ENCODE measurements around the gene UGT1A7. TPM values are rescaled to one million over a fixed set of nuclear protein-coding genes. Genes with fewer than 3 reads are reported as not detected.

Gene UGT1A7
- total RNA-seq, 2 experiments from 2014 or later, result not detected

DNA sequence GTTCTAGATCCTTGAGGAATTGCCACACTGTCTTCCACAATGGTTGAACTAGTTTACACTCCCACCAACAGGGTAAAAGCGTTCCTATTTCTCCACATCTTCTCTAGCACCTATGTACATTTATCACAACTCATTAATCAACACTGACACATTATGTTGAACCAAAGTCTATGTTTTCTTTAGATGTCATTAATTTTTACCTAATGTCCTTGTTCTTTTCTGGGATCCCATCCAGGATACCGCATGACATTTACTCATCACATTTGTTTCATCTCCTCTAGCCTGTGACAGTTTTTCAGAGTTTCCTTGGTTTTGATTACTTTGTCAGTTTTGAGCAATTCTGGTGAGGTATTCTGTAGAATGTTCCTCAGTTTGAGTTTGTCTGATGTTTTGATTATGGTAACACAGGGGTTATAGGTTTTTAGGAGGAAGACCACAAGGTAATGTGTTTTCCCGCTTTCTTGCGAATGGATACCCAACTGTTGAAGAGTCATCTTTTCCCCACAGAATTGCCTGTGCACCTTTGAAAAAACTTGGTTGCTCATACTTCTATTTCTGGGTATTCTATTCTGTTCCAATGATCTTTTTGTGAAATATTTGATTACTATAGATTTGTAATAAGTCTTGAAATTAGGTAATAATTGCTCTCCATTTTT lies 13.0 kb upstream of the UGT1A7 start:
- Mint-ChIP-seq H3K36me3 (ENCODE audit: low read depth) (no peaks in the 10 kb centered on the region), H3K9me3 (no peaks in the 10 kb centered on the region), H3K4me1 (no peaks in the 10 kb centered on the region), H3K27me3 (peaks cover 22% of the 10 kb centered on the region), H3K4me3 (no peak overlapping the region), H3K27ac (no peak overlapping the region)
- no peak for DNase-seq
- ChIA-PET POLR2A (no interaction called here), CTCF (no interaction called here)

DNA sequence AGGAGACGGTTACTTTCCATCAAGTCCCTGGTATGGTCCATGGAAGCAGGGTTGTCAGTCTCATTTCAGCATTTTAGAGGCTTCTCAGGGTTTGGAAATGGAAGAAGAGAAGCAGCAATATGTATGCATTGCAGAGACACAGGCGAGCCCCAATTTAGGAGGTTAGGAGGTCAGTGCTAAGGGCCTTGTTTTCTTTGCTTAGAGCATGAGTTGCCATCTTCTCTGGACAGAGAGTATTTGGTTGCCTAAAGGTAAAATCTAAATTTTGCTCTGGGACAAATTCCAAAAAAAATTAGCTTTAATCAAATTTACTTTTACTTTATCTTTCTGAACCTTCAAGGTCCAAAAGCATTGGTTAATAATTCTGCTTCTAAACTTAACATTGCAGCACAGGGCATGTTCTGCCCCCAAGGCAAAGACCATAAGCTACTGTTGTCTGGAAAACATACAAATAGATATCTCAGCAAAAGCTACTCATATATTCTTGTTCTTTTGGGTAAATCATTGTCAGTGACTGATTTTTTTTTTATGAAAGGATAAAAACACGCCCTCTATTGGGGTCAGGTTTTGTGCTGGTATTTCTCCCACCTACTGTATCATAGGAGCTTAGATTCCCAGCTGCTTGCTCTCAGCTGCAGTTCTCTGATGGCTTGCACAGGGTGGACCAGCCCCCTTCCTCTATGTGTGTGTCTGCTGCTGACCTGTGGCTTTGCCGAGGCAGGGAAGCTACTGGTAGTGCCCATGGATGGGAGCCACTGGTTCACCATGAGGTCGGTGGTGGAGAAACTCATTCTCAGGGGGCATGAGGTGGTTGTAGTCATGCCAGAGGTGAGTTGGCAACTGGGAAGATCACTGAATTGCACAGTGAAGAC lies 10.2 kb upstream of the UGT1A7 start, which contains the start of gene UGT1A9:
UGT1A9 (plus strand) TSS at position 609 of the 872 bp plus-strand sequence; CDS start at position 646, 37 bp downstream.
- Mint-ChIP-seq H3K9me3 (no peaks in the 10 kb centered on the region), H3K36me3 (ENCODE audit: low read depth) (no peaks in the 10 kb centered on the region), H3K27me3 (peaks cover 30% of the 10 kb centered on the region), H3K27ac (no peak within 1 kb of the TSS), H3K4me3 (no peak within 1 kb of the TSS), H3K4me1 (no peaks in the 10 kb centered on the region)
- POLR2A ChIA-PET, result no interaction called here
- DNase-seq, result no peak
- CTCF ChIA-PET, result interaction anchor here (0.6 kb wide), 1 partner anchor 542 kb away, joined by 3 read pairs; no protein-coding TSS in a partner anchor

DNA sequence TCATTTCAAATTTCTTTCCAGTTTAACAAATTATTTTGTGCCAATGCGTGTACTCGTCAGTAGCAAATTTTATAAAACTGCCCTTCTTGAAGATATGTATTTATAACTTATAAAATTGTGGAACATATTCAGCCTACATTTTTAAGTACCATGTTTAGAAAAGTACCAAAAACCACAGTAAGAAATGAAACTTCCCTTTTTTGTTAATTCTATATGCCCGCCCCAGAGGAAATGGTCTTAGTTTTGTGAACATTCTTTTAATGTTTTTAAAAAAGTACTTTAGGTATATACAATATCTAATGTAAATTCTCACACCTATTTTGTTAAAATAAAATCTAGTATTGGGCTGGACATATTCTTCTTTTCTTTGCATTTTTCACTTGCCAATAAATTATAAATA lies 8.8 kb upstream of the UGT1A7 start:
- Mint-ChIP-seq H3K9me3 (no peaks in the 10 kb centered on the region), H3K4me3 (no peak overlapping the region), H3K27me3 (peaks cover 37% of the 10 kb centered on the region), H3K4me1 (no peaks in the 10 kb centered on the region), H3K27ac (no peak overlapping the region), H3K36me3 (ENCODE audit: low read depth) (no peaks in the 10 kb centered on the region)
- no peak for DNase-seq
- POLR2A ChIA-PET, result no interaction called here
- CTCF ChIA-PET, result no interaction called here

DNA sequence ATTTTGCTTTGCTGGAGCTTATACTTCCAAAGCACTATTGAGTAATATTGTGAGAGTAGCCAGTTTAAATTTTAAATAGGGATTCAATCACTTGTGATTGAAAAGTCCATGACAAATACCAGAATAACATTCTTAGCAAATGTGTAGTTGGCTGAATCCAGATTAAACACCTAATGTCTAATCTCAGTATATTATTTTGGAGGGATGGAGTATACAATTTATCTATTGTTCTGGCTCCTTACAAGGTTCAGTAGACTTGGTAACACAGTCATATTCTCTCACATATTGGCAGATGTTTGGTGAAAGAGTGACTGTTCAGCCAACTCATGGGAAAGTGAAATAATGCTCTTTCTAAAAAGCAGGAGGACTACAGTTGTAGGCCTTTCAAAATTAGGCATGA lies 7.8 kb upstream of the UGT1A7 start:
- Mint-ChIP-seq H3K4me3 (no peak overlapping the region), H3K27me3 (peaks cover 36% of the 10 kb centered on the region), H3K4me1 (no peaks in the 10 kb centered on the region), H3K9me3 (no peaks in the 10 kb centered on the region), H3K27ac (no peak overlapping the region), H3K36me3 (ENCODE audit: low read depth) (no peaks in the 10 kb centered on the region)
- ChIA-PET CTCF (no interaction called here), POLR2A (no interaction called here)
- DNase-seq, result no peak

DNA sequence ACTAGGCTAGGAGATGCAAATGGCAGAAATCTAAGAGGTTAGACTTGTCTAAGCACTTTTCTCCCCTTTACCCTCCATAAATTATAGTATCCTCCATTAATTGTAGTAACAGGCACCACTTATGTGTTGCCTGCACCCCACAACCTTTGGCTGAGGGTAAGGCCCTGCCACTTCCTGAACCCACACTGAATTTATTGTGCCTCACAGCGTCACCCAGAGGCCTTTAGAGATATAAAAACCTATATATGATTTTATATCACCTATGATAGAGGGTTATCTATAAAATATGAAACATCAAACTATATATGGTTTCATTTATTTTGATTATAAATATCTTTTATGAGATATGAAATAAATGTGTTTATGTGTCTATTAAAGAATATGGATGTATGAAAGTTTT lies 7.4 kb upstream of the UGT1A7 start:
- H3K27me3 Mint-ChIP-seq, result peaks cover 36% of the 10 kb centered on the region
- POLR2A ChIA-PET, result no interaction called here
- CTCF ChIA-PET, result no interaction called here
- no peak for DNase-seq
- no peaks in the 10 kb centered on the region for H3K9me3 Mint-ChIP-seq
- H3K4me3 Mint-ChIP-seq, result no peak overlapping the region
- H3K36me3 Mint-ChIP-seq (ENCODE audit: low read depth), result no peaks in the 10 kb centered on the region
- no peak overlapping the region for H3K27ac Mint-ChIP-seq
- H3K4me1 Mint-ChIP-seq, result no peaks in the 10 kb centered on the region

DNA sequence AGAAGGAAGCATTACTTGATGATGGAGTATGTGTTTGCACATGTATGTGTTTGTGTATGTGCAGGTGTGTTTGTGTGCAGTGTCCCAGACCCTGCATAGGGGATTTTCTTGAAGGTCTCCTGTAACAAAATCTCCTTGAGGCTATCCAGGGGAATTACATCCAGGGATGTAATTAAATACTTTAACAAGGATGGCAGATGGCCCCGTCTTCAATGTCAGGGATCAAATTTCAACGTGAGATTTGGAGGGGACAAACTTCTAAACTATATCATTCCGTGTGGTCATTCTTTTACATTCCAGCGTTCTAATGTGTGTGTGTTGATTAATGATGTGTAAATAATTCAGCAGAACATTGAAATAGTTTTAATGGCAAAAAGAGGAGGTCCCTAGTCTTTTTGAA lies 6.7 kb upstream of the UGT1A7 start:
- Mint-ChIP-seq H3K4me3 (no peak overlapping the region), H3K36me3 (ENCODE audit: low read depth) (no peaks in the 10 kb centered on the region), H3K27me3 (peaks cover 43% of the 10 kb centered on the region), H3K9me3 (no peaks in the 10 kb centered on the region), H3K4me1 (no peaks in the 10 kb centered on the region), H3K27ac (no peak overlapping the region)
- DNase-seq, result no peak
- POLR2A ChIA-PET, result no interaction called here
- CTCF ChIA-PET, result no interaction called here

DNA sequence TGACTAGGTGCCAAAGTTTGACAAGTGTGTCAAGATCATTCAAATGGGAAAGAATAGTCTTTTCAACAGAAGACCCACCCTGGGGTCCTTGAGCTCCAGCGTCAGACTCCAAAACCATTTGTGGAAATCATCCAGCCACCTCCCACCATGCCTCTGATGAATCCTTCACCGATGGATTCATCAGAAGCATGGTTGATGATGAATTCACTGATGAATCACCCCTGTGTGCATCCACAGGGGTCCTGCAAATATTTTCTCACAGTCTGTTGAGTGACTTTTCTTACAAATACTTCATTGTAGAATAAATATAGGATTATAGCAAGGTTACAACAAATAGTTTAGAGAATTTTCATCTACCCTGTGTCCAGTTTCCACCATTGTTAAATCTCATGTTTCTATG lies 5.7 kb upstream of the UGT1A7 start:
- Mint-ChIP-seq H3K4me1 (no peaks in the 10 kb centered on the region), H3K27ac (no peak overlapping the region), H3K9me3 (no peaks in the 10 kb centered on the region), H3K4me3 (no peak overlapping the region), H3K27me3 (peaks cover 38% of the 10 kb centered on the region), H3K36me3 (ENCODE audit: low read depth) (no peaks in the 10 kb centered on the region)
- POLR2A ChIA-PET, result no interaction called here
- CTCF ChIA-PET, result no interaction called here
- no peak for DNase-seq

DNA sequence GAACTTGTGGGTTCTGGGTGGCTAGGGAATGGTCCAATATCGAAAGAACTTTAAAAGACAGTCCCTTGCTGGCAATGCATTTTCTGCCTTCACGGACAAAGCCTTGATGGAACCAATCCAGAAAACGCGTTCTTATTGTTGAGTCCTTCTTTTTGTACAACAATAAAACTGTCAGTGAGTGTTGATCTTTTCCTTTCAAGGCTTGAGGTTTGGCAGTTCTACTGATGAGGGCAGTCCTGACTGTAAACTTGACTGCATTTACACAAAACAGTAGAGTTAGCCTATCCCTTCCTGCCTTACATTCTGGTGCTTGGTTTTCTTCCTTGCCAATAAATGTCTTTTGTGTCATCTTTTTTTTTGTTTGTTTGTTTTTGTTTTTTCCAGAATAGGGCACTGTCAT lies 2.5 kb upstream of the UGT1A7 start:
- no peak overlapping the region for H3K27ac Mint-ChIP-seq
- POLR2A ChIA-PET, result no interaction called here
- H3K4me3 Mint-ChIP-seq, result no peak overlapping the region
- DNase-seq, result no peak
- peaks cover 26% of the 10 kb centered on the region for H3K27me3 Mint-ChIP-seq
- CTCF ChIA-PET, result no interaction called here
- H3K9me3 Mint-ChIP-seq, result no peaks in the 10 kb centered on the region
- H3K4me1 Mint-ChIP-seq, result no peaks in the 10 kb centered on the region
- H3K36me3 Mint-ChIP-seq (ENCODE audit: low read depth), result no peaks in the 10 kb centered on the region

DNA sequence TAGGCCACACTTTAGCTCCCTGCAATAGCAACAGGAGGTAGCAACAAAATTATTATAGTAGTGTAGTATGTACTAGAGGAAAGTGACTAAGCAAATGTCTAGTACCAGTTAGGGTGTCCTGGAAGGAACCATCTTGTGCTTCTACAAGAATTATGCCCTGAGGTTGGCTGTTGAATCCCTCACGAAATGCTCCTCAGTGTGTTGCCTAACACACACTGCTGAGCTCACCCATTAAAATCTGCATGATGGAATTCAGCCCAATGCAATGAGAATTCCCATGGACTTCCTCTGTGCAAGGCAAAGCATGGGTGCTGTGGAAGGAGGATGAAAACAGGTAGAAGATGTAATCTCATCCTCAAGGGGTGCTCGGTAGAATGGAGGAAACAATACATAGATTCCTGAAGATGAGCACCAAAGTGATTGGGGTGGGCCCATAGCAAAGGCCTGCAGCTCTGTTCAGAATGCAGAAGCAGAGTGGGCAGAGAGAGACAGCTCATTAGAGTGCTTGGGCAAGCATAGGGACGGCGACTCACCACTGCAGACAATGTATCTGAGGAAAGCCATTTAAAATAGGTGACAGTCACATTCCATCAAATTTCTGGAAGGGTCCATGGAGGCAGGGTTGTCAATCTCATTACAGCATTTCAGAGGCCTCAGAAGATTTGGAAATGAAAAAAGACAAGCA lies 1.2 kb upstream of the UGT1A7 start:
- Mint-ChIP-seq H3K4me3 (no peak overlapping the region), H3K36me3 (ENCODE audit: low read depth) (no peaks in the 10 kb centered on the region), H3K9me3 (no peaks in the 10 kb centered on the region), H3K27ac (no peak overlapping the region), H3K27me3 (peaks cover 24% of the 10 kb centered on the region), H3K4me1 (no peaks in the 10 kb centered on the region)
- ChIA-PET POLR2A (no interaction called here), CTCF (no interaction called here)
- no peak for DNase-seq

DNA sequence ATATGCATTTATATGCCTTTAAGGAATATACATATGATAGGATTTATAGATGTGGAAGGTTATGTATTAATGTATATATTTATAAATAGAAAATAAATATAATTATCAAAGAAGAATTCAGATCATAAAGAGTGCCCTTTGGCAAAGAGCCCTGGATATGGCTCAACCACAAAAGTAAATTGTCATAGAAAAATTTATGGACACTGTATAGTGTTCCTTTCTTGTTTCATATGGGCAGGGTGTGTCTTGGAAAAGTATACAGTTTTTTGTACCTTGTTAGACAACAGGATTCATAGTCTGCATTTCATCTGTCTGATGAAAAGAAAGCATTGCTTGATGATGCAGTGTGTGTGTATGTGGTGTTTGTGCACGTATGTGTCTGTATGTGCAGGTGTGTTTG lies 2.9 kb downstream of the UGT1A7 start:
- Mint-ChIP-seq H3K4me3 (no peak overlapping the region), H3K36me3 (ENCODE audit: low read depth) (no peaks in the 10 kb centered on the region), H3K27ac (no peak overlapping the region), H3K4me1 (no peaks in the 10 kb centered on the region), H3K27me3 (peaks cover 15% of the 10 kb centered on the region), H3K9me3 (no peaks in the 10 kb centered on the region)
- CTCF ChIA-PET, result no interaction called here
- no peak for DNase-seq
- POLR2A ChIA-PET, result no interaction called here

DNA sequence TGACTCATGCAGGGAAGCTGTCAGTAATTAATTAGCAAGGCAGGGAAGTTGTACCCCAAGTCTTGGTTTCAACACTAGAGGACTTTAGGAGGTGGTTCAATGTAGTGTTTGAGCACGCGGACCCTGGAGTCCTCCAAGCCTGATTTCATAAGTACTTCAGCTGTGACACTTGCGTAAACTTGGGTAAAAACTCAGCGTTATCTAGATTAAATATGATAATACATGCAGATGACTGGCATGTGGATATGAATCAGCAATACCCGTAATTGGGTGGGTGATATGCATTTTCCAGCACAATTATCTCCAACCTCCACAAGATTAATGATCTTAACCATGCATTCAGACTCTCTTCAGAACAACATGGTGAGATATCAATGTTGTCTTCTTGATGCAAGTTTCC lies 5.2 kb downstream of the UGT1A7 start:
- Mint-ChIP-seq H3K4me1 (no peaks in the 10 kb centered on the region), H3K4me3 (no peak overlapping the region), H3K27me3 (peaks cover 13% of the 10 kb centered on the region), H3K27ac (no peak overlapping the region), H3K36me3 (ENCODE audit: low read depth) (no peaks in the 10 kb centered on the region), H3K9me3 (no peaks in the 10 kb centered on the region)
- ChIA-PET POLR2A (no interaction called here), CTCF (no interaction called here)
- DNase-seq, result no peak

DNA sequence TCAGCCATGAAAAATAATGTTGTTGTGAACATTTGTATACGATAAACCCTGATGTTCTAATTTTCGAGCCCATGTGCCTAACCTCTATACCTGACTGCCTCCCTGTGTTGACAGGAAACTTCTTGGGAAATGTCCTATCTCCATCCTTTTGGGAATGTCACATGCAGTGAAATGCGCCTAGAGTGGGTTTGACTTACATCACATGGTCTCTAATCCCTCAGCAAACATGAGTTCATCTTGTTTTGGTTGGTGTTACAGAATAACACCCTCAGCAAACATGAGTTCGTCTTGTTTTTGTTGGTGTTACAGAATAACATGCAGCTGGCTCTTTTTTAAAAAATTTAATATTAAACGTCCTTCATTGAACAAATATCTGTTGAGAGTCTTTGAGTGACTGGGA lies 6.6 kb downstream of the UGT1A7 start:
- Mint-ChIP-seq H3K36me3 (ENCODE audit: low read depth) (no peaks in the 10 kb centered on the region), H3K27me3 (peaks cover 15% of the 10 kb centered on the region), H3K27ac (no peak overlapping the region), H3K4me3 (no peak overlapping the region), H3K4me1 (no peaks in the 10 kb centered on the region), H3K9me3 (no peaks in the 10 kb centered on the region)
- DNase-seq, result no peak
- ChIA-PET POLR2A (no interaction called here), CTCF (no interaction called here)

DNA sequence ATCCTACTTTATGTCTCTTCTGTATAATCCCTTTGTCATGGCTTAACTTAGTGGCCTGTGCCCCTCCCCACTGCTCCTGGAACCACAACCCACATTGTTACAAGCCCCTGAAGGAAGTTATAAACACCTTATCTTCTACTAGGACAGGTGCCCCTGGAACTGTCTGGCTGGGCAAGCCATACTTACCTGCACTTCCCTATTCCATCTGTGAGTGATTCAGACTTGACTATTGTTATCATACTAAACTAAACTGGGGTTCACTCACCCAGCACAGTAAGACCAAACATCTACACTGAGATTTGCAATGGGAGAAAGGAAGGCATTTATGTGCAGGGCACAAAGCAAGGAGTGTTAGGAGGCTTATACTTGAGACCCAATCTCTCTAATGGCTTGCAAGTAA lies 7.3 kb downstream of the UGT1A7 start:
- ChIA-PET CTCF (no interaction called here), POLR2A (no interaction called here)
- Mint-ChIP-seq H3K9me3 (no peaks in the 10 kb centered on the region), H3K4me3 (no peak overlapping the region), H3K4me1 (no peaks in the 10 kb centered on the region), H3K36me3 (ENCODE audit: low read depth) (no peaks in the 10 kb centered on the region), H3K27me3 (peaks cover 19% of the 10 kb centered on the region), H3K27ac (no peak overlapping the region)
- DNase-seq, result no peak

DNA sequence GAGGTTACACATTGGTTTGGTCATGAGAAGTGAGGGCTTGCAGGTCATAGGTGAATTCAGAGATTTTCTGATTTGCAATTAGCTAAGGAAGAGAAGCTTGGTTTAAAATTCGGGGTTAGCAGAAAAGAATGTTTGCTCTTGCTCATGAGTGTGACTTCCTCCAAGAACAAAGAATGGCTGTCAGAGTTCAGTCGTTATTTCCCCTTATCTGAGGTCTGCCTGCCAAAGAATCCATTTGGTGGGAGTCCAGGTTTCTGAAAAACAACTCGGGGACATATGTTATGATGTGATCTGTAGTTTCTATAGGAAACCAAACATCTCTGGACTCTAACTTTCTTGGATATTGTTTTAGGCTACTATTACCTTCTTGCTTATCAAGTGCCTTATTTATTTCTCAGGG lies 7.8 kb downstream of the UGT1A7 start:
- CTCF ChIA-PET, result no interaction called here
- Mint-ChIP-seq H3K9me3 (no peaks in the 10 kb centered on the region), H3K27me3 (peaks cover 19% of the 10 kb centered on the region), H3K4me1 (no peaks in the 10 kb centered on the region), H3K4me3 (no peak overlapping the region), H3K27ac (no peak overlapping the region), H3K36me3 (ENCODE audit: low read depth) (no peaks in the 10 kb centered on the region)
- no peak for DNase-seq
- POLR2A ChIA-PET, result no interaction called here
